Tibial artery (tissue), 4 donors: ENCODE data around the gene FTSJ1.

ENCODE experiments used
- DNase-seq, 2 donors: peaks; one replicate each; pipeline ENCODE4 v3.0.0-alpha.2; 2019
- H3K27ac ChIP-seq, 2 donors: fragments of 200-600 bp; sonication (generic) in 1 of 2; 1 replicate in 1 of 2; 2 replicates in 1 of 2; pipeline ENCODE4 v1.5.1; 2018 to 2019; ENCODE audit warnings: mild to moderate bottlenecking in 1 of 2
- H3K27me3 ChIP-seq, 2 donors: fragments of 200-600 bp; sonication (generic) in 1 of 2; one replicate each; pipeline versions ENCODE4 v1.5.1 to v1.6.0; 2016 to 2019
- H3K36me3 ChIP-seq, 3 donors: fragments of 200-600 bp; sonication (generic) in 2 of 3; one replicate each; pipeline ENCODE4 v1.5.1; 2016 to 2019; ENCODE audit warnings: mild to moderate bottlenecking in 2 of 3
- H3K4me1 ChIP-seq, 4 donors: fragments of 200-600 bp; sonication (generic) in 2 of 4; 1 replicate in 3 of 4; 2 replicates in 1 of 4; pipeline ENCODE4 v1.5.1; 2016 to 2019
- H3K4me3 ChIP-seq, 2 donors: fragments of 200-600 bp; sonication (generic) in 1 of 2; 1 replicate in 1 of 2; 2 replicates in 1 of 2; pipeline ENCODE4 v1.5.1; 2018 to 2019; ENCODE audit warnings: mild to moderate bottlenecking in 2 of 2
- H3K9me3 ChIP-seq, 3 donors: fragments of 200-600 bp; sonication (generic) in 1 of 3; one replicate each; pipeline ENCODE4 v1.5.1; 2016 to 2019
- intact Hi-C: fragments of 100-400 bp; cut with DNase I; formaldehyde crosslinking; loops from one replicate; pipeline ENCODE4 v1.15.0; 2023; ENCODE audit warnings: low total_unique reads
- TF ChIP-seq, protein P1 (sequence below), 2 experiments: fragments of 200-600 bp in 1 of 2; fragments of 450-650 bp in 1 of 2; IDR thresholded peaks; one replicate each; pipeline ENCODE4 v1.5.1; 2017 to 2019; ENCODE audit warnings: antibody characterized with exemption in 2 of 2, mild to moderate bottlenecking in 1 of 2, moderate library complexity in 1 of 2

FTSJ1 gene

DNA sequence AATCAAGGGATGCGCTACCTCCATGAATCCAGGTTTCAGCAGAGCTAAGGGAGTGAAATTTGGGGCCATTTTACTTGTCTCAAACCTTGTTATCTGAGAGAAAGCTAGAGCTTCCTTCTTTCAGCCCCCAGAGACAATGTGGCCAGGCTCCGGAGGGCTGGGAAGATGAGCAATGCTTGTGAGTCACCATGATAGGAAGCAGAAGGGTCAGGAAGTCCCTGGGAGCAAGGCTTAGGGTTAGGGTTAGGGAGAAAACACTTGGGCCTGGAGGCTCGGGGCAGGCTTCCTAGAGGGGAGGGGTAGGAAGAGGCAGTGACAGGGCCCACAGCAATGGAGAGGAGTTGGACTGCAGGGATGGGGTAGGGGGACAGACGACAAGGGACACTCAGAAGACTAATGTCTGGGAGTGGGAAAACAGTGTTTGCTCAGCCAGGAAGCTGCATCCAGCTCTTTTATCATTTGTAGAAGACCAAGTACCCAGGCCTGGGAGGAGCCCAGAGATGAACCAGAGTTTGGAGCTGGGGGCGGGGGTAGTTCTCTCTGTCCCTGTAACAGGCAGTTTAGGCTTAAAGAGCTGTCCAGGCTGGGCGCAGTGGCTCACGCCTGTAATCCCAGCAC is 16.4 kb downstream of the FTSJ1 start:
- TF ChIP-seq, protein P1, sequence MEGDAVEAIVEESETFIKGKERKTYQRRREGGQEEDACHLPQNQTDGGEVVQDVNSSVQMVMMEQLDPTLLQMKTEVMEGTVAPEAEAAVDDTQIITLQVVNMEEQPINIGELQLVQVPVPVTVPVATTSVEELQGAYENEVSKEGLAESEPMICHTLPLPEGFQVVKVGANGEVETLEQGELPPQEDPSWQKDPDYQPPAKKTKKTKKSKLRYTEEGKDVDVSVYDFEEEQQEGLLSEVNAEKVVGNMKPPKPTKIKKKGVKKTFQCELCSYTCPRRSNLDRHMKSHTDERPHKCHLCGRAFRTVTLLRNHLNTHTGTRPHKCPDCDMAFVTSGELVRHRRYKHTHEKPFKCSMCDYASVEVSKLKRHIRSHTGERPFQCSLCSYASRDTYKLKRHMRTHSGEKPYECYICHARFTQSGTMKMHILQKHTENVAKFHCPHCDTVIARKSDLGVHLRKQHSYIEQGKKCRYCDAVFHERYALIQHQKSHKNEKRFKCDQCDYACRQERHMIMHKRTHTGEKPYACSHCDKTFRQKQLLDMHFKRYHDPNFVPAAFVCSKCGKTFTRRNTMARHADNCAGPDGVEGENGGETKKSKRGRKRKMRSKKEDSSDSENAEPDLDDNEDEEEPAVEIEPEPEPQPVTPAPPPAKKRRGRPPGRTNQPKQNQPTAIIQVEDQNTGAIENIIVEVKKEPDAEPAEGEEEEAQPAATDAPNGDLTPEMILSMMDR (IDR thresholded peaks at IDR 0.05): no peak
- no peaks in the 10 kb centered on the region for H3K4me1 ChIP-seq
- H3K9me3 ChIP-seq: peaks cover 0 to 22% (median 0%) of the 10 kb centered on the region in 3 donors
- no peaks in the 10 kb centered on the region for H3K36me3 ChIP-seq
- no peak overlapping the region for H3K4me3 ChIP-seq
- DNase-seq: no peak
- intact Hi-C loops: no loop called here
- no peaks in the 10 kb centered on the region for H3K27me3 ChIP-seq
- no peak overlapping the region for H3K27ac ChIP-seq

DNA sequence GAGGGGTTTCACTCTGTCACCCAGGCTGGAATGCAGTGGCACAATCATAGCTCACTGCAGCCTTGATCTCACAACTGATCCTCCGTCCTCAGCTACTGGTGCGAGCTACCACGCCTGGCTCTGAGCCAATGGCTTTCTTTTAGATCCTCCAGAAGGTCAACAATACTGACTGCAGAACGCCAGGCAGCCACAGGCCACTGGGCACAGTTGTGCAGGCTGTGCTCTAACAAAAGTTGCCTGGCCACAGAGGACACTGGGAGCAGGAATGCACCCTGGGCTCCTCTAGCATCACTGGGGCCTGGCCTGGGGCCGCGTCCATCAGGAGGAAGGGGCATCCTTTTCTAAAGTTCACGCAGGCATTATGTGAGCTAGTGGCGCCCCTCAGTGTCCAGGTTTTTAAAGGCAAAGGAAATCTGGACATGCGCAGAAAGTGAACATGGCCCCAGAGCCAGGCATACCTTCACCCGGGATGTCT is 17.9 kb downstream of the FTSJ1 start:
- no peak overlapping the region for H3K27ac ChIP-seq
- TF ChIP-seq, protein P1 (IDR thresholded peaks at IDR 0.05): no peak
- no peaks in the 10 kb centered on the region for H3K4me1 ChIP-seq
- no peak for DNase-seq
- intact Hi-C loops: no loop called here
- no peaks in the 10 kb centered on the region for H3K36me3 ChIP-seq
- H3K9me3 ChIP-seq: peaks cover 0 to 22% (median 0%) of the 10 kb centered on the region in 3 donors
- no peak overlapping the region for H3K4me3 ChIP-seq
- no peaks in the 10 kb centered on the region for H3K27me3 ChIP-seq

DNA sequence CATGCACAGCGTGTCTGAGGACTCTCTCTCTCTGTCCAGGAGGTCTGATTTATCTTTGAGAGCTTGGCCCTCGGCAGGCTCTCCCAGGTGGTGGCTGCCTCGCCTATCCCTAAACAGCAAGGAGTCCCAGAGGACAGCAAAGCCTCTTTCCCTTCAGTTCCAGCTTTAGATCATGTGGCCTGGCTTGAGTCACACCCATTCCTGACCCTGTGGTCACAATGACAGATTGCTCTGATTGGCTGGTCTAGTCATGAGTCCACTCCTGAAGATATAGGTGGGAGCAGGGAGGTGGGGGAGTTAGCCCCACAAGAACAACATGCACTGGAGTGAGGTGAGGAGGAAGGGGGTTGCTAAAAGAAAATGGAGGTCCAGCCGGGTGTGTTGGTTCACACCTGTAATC is 20.7 kb downstream of the FTSJ1 start:
- Histone ChIP-seq H3K4me1 (no peaks in the 10 kb centered on the region), H3K36me3 (no peaks in the 10 kb centered on the region), H3K27me3 (no peaks in the 10 kb centered on the region), H3K27ac (no peak overlapping the region), H3K9me3 (peaks cover 0 to 7% (median 0%) of the 10 kb centered on the region in 3 donors), H3K4me3 (no peak overlapping the region)
- DNase-seq: no peak
- TF ChIP-seq, protein P1 (IDR thresholded peaks at IDR 0.05): no peak
- intact Hi-C loops: no loop called here

DNA sequence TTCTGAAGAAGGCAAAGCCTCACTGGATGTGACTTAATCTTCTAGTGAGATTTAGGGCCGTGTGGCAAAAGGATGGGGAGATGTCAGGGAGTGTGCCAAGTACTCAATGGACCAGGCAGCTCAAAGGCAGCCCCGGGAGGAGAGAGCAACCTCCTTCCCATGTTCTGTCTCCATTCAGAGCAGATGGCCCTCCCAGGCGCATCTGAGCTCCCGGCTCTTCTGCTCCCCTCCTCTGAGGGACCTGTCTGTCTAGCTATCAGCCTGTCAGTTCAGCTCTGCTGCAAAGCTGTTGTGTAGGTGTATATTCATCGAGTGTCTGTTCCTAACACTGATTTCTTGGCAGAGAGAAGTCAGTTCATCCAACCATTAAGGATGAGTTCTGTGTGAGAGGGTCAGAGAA is 21.9 kb downstream of the FTSJ1 start:
- TF ChIP-seq, protein P1 (IDR thresholded peaks at IDR 0.05): no peak
- Histone ChIP-seq H3K4me1 (no peaks in the 10 kb centered on the region), H3K36me3 (no peaks in the 10 kb centered on the region), H3K27ac (no peak overlapping the region), H3K9me3 (peaks cover 0 to 7% (median 0%) of the 10 kb centered on the region in 3 donors), H3K4me3 (no peak overlapping the region), H3K27me3 (no peaks in the 10 kb centered on the region)
- intact Hi-C loops: no loop called here
- no peak for DNase-seq

DNA sequence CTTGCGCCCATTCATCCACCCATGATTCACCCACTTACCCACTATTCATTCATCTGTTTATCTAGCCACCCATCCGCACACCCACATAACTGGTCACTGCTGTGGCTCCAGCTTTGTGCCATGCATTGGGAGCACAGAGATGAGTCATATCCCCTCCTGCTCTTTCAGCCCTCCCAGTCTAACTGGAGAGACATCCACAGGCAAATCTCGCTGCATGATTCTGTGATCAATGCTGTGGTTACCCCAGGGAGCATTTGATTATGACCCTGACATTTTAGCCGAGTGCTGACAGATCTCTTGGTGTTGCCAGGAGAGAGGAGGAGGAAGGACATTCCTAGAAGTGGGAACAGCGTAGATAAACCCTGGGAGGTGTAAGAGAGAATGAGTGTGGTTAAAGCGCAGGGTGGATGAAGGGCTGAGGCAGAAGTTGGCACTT is 22.4 kb downstream of the FTSJ1 start:
- Histone ChIP-seq H3K9me3 (peaks cover 0 to 7% (median 0%) of the 10 kb centered on the region in 3 donors), H3K36me3 (no peaks in the 10 kb centered on the region), H3K27ac (no peak overlapping the region), H3K4me1 (no peaks in the 10 kb centered on the region), H3K27me3 (no peaks in the 10 kb centered on the region), H3K4me3 (no peak overlapping the region)
- intact Hi-C loops: no loop called here
- TF ChIP-seq, protein P1 (IDR thresholded peaks at IDR 0.05): no peak
- peak in 1 of 2 donors; percentile 10 for DNase-seq
